ENCODE data around the gene TOLLIP.
"Not testable (repeated sequence)": the region's sequence is repeated elsewhere in the genome, so short reads cannot be mapped to it uniquely, and the experiment has no call there.

The TOLLIP gene

DNA sequence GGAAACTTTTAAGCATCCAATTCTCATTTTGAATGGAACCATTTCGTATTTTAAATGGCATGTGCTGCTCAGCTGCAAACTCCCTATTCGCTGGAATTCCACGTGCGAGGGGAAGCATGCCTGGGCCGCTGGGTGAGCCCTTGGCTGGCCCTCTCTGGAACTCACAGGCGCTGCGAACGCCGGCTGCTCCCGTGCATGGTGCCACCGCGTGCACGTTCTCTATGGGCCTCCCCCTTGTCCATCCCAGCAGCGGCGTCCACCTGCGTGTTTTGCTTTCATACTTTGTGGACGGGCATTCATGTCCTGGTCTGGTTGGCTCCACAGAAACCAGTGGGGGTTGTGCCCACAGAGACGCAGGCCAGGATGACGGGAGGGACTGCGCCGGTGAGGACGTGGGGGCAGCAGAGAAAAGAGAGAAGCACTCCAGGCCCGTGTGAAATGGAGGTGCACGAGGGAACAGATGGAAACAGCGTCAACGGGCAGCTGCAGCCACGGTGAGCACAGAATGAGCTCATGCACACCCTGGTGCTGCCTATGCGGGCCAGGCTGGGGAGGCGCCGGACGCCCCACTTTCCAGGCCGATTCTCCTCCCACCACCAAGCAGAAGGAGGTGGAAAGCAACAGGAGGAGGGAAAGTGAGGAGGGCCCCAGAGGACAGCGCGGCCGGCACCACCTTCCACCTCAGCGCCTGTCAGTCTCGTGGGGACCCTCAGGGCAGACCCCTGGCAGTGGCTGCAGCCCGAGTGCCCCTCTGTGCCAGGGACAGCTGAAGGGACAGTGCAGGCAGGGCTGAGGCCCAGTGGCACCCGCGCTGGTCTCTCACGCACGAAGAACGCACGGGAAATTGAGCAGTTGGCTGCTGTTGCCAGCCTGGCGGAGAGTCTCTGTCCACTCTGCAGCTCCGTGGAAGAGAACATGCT is 29.1 kb downstream of the TOLLIP start:
- DNase-seq: no peak

DNA sequence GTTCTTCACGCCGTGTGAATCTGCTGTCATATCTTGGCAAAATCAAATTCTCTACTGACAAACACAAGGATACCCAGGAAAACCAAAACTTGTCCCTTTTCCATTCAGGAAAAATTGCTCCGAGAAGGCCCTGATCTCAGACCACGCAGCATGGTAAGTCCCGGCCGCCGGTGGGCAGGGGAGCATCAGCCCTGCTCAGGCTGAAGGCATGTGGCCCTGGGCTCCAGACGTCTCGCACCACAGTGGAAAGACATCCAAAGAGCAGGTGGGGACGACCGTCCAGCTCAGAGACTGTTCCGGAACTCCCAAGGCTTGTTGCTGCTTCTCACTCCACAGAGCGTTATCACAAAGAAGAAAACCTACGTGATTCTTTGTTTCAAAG is 29.8 kb downstream of the TOLLIP start:
- no peak for DNase-seq

DNA sequence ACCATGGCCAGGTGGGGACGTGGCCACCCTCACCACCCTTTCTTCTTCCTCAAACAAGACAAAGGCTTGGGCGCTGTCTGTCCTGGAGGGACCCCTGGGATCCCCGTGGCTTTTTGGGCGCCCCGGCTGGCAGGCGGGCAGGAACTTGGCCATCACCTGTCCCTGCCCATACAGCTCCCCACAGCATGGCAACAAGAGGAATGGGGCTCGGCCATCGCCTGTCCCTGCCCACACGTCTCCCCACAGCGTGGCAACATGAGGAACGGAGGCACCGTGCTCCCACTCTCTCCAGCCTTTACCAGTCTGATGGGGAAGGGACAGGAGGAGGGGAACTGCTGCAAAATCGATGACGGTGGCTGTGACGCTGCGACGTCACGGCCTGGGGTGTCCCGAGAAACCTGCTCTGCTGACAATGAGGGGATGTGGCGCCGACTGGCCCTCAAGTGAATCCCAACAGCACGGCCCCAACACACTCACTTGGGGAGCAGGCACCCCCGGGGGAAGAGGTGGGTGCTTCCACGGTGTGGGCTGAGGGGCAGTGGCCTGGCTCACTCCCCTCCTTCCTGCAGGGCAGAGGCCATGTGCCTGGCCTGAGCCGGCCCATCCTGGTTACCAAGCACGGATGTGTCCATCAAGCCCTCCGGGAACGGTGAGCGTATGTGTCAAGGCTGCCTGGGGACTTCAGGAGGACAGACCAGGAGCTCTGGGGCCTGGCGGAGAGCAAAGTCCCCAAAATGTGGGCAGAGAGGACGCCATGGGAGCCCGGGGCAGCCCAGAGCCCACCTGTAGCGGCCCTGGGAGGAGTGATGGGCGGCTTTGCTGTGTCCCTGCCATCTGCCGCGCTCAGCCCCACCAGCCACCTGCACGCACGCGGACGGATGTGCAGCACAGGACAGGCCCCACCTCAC is 30.4 kb downstream of the TOLLIP start:
- DNase-seq: no peak

DNA sequence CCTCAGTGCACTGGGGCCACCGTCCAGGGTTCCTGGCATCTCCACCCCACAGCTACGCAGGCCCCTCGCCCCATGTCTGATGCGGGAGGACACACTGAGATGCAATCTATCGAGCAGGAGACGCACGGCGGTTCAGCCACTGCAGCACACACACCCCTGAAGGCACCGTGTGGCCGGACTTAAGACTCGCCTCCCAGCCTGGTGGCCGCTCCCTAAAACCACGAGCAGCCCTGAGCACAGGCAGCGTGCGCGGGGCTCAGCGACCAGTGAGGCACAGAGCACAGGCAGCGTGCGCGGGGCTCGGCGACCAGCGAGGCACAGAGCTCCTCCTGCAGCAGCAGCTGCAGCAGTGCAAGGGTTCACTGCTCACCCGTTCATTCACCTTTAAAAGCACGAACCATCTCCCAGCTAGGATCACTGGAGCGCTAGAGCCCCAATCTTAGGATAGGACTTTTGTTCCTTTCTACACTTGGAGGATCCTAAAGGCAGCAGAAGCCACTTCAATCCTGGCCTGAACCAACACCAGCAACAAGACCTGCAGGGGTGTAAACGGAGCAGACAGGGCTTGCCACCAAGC is 31.4 kb downstream of the TOLLIP start:
- DNase-seq: no peak

DNA sequence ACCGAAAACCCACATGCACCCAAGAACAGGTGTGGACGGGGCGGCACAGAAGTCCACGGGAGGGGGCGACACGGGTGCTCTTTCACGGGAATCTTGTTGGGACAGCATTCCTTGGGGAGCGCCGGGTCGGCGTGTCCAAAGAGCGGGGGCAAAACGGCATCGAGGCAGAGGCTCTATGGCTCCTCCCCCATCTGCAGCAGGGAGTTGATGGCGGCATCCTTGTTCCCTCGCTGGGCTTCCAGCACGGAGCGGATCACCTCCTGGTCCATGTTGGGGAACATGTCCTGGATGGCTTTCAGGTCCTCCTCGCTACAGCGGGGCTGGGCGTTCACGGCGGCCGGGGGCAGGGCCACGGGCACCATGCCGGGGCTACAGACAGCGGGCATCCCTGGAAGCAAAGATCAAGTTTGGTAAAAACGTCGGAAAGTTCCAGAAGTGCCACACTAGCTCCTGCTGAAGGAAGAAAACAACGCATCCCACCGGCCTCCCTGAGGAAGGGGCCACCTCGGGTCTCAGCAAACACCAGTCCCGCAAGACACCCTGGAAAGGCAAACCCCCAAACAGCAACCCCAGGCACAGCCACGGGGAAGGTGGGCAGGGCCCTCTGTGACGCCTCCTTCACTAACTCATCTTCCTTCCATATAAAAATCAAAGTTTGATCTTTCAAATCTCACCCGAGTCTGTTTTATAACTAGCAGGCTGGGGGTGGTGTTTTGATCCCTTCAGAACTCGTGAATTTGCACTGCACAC is 32.4 kb downstream of the TOLLIP start:
- DNase-seq: no peak

DNA sequence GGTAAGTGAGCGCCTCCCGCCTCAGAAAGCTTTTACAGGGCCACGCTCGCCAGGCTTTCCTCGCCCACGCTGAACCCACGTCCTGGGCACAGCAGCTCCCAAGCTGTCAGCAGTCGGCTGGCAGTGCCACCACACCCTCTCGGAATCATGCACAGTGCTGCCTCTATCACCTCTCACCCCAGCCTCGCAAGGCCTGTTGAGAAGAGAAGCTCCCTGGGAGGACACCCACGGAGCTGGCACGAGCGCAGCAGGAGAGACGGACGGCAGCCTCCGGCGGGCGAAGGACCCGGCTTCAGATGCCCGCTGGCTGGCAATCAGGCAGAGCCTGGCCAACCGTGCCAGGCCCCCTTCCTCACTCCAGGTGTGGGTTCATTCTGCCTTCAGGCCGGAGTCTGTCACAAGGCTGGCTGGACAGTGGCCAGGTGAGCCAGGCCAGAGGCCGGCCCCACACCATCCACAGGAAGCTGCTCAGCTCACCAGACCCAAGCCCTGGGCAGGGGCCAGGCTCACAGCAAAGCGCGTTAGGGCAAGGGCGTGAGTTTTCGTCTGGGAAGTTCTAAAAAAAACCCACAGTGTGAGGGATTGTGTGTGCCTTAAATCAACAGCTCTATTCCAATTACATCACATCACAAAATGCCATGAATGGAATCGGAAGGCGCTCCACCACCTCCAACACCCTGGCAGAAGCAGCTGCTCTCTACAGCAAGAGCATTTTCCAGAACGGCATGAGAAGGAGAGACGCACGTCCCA is 33.2 kb downstream of the TOLLIP start:
- no peak for DNase-seq

DNA sequence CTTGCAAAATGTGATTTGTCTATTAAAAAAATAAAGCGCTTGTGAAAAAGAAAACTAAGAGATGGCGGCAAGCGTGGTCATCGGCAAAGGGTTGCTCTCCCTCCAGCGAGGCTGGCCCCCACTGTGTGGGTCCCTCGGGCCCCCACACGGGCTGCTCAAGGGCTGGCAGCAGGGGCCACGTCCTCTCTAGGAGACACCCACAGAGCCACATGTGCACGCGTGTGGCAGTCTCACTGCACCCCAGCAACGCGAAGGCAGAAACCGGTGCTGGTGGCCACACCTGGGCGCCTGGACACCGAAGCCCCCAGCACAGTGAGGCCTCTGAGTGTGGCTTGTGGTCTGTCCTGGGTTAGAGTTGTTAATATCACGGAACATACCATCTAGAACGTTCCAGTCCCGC is 34.4 kb downstream of the TOLLIP start:
- no peak for DNase-seq

DNA sequence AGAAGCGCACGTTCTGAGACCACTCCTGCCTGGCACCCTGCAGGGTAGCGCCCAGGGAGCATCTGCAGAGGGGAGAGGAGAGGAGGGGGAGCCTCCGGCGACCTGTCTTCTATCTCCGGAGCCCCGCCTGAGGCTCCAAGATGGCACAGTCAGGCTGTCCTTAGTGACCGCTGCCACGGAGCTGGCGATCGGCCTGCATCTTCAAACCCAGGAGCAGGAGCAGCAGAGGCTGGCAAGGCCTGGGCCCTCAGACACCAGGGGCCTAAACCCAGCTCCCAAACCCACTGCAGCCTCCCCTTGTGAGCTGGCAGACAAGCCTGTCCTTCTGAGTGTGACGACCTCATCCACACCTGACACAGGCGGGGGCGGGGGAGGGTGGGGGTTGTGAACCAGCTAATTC is 34.9 kb downstream of the TOLLIP start:
- no peak for DNase-seq

DNA sequence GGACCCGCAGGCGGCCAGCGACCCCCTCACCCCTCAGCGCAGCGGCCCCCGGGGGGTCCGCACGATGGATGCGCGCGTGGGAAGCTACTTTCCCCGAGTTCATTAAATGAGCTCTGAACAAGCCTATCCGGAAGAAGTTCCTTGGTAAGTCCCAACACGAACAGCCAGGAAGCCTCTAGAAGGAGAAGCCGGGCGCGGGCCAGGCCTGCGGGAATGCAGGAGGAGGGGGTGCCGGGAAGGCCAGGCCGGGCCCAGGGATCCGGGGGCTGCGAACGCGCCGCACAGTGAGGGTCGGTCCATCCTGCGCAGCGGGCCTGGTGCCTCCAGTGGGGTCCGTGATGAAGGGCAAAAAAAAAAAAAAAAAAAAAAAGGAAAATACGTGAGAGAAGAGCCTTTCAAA is 36.9 kb downstream of the TOLLIP start:
- no peak for DNase-seq

DNA sequence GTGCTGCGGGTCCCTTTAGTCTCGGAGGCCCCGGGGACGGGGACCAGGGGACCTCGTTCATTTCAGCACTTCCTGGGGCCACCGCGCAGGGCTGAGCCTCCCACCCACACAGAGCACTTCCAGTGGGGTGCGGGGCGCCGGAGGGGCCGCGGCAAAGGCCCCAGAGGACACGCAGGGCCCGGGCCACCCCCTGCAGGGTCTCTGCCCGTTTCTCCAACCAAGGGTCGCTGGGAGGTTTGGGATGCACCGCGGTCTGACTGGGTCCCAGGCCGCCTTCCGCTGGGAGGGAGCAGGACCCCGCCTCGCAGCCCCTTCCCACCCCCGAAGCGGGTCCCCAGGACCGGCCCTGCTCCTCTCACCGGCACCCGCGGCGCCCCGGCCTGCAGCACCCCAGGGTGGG is 37.5 kb downstream of the TOLLIP start:
- no peak for DNase-seq

DNA sequence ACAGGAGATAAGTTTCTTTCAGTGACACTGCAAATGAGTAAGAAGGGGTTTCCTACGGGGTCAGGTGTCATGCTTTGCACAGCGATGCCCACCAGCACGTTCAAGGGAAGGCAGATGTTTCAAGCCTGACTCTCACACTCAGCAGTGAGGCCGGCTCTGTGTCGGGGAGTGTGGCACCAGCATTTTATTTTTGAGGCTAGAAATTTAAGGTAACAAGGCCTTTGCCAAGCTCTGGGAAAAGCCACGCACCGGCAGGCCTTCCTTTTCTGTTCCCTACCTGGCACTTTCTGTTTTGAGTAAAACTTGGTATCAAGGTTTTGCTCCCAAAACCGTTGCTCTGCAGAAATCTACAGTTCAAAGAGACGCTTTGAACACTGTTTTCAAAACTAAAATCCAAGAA is 38.0 kb downstream of the TOLLIP start:
- DNase-seq: no peak

DNA sequence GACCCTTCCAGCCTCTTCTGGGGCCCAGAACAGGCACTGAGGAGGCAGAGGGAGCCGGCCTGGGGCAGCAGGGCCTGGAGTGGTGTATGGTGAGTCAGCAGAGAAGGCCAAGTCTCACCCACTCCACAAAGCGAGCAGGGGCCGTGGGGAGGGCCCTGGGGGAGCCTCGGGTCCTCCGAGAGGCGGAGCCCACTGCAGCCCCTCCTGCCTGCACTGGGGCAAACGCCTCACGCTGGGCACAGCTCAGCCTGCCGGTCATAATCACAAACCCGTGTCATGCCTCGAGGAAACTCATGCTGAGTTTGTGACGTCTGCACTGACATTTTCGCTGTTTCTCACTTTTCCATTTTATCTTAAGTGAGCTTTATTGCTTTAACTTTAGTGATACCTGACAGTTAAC is 38.4 kb downstream of the TOLLIP start:
- DNase-seq: no peak

DNA sequence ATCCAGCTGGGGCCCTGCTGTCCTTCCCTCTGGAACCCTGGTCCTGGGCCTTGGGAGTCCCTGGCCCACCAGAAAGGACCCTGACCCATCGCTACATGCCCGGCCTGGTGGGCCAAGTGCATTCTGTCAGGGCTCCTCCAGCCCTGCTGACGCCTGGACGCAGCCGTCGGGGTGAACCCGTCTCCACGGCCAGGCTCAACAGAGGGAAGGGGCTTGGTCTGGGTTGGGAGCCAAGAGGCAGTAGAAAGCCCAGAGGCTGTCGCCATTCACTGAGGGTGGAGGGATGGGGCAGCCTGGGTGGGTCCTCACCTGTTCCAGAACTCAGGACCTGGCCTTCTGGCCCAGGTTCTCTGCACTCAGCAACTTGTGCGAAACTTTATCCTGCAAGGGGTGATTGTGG is 39.0 kb downstream of the TOLLIP start:
- DNase-seq: no peak

DNA sequence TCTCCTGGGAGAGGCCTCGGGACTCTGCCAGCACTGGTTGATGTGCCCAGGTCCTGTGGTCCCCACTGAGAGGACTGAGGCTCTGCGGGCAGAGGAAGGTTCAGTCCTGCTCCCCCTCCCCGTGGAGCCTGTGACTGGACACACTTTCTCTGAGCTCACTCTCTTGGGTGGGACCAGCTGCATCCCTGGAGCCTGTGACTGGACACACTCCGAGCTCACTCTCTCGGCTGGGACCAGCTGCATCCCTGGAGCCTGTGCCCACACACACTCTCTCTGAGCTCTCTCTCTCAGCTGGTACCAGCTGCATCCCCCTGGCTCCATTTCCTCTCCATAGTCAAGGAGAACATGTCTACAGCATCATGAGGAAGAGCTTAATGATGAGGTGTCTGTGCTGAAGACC is 39.5 kb downstream of the TOLLIP start:
- DNase-seq: no peak

DNA sequence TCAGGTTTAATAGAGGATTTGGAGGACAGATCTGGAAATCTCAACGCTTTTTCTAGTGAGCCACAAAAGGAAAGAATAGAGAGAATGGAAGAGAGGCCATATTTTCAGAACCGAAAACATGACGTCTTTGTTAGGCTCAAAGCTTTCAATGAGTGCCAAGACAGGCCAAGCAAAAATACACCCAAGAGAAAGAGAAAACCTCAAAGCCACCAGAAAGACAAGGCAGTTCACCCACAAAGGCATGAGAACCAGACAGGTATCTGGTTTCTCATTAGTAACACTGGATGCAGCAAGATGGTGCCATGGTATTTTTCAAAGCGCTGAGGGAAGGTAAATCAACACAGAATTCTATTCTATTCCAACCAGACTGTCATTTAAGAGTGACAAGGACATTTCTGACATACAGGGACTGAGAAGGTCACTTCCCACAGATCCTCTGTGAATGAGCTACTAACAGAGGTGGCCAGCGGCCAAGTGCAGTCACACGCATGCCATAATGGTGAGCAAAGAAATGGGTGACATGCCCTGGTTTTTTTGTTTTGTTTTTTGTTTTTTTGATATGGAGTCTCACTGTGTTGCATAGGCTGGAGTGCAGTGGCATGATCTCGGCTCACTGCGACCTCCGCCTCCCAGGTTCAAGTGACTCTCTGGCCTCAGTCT is 41.9 kb downstream of the TOLLIP start:
- no peak for DNase-seq

DNA sequence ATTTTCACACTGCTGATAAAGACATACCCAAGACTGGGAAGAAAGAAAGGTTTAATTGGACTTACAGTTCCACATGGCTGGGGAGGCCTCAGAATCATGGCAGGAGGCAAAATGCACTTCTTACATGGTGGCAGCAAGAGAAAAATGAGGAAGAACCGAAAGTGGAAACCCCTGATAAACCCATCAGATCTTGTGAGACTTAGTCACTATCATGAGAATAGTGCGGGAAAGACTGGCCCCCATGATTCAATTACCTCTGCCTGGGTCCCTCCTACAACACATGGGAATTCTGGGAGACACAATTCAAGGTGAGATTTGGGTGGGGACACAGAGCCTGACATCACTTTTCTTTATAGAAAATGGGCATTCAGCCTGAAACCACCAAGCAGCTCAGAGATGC is 42.5 kb downstream of the TOLLIP start:
- not testable (repeated sequence) for DNase-seq

DNA sequence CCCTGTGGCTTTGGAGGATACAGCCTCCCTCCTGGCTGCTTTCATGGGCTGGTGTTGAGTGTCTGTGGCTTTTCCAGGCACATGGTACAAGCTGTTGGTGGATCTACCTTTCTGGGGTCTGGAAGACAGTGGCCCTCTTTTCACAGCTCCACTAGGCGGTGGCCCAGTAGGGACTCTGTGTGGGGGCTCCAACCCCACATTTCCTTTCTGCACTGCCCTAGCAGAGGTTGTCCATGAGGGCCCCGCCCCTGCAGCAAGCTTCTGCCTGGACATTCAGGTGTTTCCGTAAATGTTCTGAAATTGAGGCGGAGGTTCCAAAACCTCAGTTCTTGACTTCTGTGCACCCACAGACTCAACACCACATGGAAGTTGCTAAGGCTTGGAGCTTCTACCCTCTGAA is 44.0 kb downstream of the TOLLIP start:
- not testable (repeated sequence) for DNase-seq

DNA sequence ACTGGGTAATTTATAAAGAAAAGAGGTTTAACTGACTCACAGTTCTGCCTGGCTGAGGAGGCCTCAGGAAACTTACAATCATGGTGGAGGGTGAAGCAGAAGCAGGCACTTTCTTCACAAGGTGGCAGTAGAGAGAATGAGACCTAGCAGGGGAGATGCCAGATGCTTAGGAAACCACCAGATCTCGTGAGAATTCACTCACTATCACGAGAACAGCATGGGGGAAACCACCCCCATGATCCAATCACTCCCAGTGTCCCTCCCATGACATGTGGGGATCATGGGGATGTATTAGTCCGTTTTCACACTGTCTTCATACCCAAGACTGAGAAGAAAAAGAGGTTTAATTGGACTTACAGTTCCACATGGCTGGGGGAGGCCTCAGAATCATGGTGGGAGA is 45.0 kb downstream of the TOLLIP start:
- DNase-seq: not testable (repeated sequence)

DNA sequence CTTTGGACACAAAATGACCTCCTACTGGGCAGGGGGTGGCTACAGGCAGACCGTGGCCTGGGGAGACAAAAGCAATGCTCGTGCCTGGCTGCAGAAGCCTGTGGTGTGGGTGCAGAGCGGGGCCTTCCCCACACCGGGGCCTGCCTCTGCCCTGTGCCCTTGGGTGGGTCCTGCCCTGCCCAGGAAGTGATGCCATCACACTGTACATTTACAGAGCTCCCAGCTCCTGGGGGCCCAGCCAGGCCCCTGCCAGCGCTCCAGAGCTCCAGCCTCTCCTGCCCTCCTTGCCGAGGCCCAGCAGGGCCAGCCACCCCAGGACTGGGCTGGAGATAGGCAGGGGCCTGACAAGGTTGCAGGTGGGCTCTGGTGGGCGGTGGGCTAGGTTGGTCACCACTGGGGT is 46.4 kb downstream of the TOLLIP start:
- no peak for DNase-seq

DNA sequence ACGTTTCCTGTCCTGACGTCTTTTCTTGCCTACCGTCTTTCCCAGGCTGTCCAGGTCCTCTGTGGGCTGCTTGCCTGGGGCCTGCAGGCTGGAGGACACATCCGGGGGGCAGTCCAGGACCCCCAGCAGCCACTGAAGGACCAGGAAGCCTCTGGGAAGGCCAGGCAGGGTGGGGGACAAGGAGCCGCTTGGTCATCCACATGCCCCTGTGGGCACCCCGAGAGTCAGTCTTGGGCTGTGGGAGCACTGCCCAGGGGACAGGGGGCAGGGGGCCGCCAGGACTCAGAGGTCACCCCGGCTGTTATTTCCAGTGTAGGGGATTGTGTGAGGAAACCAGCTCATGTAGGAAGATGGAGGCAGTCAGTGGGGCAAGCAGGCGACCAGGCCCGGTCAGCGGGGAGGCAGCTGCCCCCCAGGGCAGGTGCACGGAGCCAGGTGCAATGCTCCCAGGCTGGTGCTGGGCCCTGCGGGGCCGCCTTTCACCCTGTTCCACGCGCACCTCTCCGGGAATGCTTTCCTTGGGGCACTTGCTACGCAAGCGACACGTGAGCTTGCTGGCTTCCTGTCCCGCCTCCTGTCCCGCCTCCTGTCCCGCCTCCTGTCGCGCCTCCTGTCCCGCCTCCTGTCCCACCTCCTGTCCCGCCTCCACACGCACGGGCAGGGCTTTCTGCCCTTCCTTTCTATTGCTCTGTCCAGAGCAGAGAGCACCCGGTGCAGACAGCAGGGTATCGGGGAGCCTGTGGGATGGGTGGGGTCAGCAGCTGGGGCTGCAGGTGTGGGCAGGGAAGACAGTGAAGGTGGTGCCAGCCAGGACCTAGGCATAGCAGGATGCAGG is 47.0 kb downstream of the TOLLIP start:
- DNase-seq: peak; percentile 9

All from NCI-H2107 (cell line).